GM19043 (cell line): ENCODE results near the gene CRYZL1.

Experiments
- ATAC-seq: cut with Tn5 transposase; IDR thresholded peaks from one replicate; pipeline ENCODE4 v1.9.1; 2021; ENCODE audit warnings: low read depth; ENCODE audit not compliant: unreplicated experiment

Gene CRYZL1

GRCh38 chr21:33544451-33545195 is 96.9 kb downstream of the CRYZL1 start:
- ATAC-seq: no peak

GRCh38 chr21:33543505-33544129 is 97.9 kb downstream of the CRYZL1 start:
- ATAC-seq: no peak

GRCh38 chr21:33542640-33543504 is 98.7 kb downstream of the CRYZL1 start, which contains the start of gene SON:
SON (plus strand) TSS chr21:33543038; CDS start chr21:33543093, 55 bp downstream.
- ATAC-seq: peak; percentile 96

GRCh38 chr21:33541756-33542639 is 99.5 kb downstream of the CRYZL1 start, which contains the start of gene GART:
GART (minus strand) TSS chr21:33542117; CDS start chr21:33539315, 2,802 bp downstream.
- ATAC-seq: peak; percentile 41

- ATAC-seq: no peak
Measured at GRCh38 chr21:33541105-33541711, 100.3 kb downstream of the CRYZL1 start.

- no peak for ATAC-seq
Measured at GRCh38 chr21:33540711-33541104, 100.8 kb downstream of the CRYZL1 start.

- no peak for ATAC-seq
Measured at GRCh38 chr21:33539616-33540015, 101.9 kb downstream of the CRYZL1 start.
